PC-3 (cell line): Measurements from ENCODE around the gene ARHGAP24.

Source experiments
- CTCF ChIP-seq: fragments of 300-600 bp; sonication (generic); conservative IDR thresholded peaks from 2 replicates; pipeline ENCODE4 v1.5.1; 2017; ENCODE audit warnings: antibody characterized with exemption, low read depth, mild to moderate bottlenecking, low read length
- EZH2phosphoT487 ChIP-seq: fragments of 300-600 bp; sonication (generic); IDR thresholded peaks from 2 replicates; pipeline ENCODE4 v1.6.1; 2018; ENCODE audit warnings: mild to moderate bottlenecking, antibody characterized with exemption, low read length, borderline replicate concordance

GRCh38 chr4:85792376-85793232 is 317.7 kb downstream of the ARHGAP24 start:
- TF ChIP-seq CTCF, result no peak
- TF ChIP-seq EZH2phosphoT487, result no peak
